B cell (primary cell): ENCODE measurements around the gene CDYL2. TPM values are rescaled to one million over a fixed set of nuclear protein-coding genes. Genes with fewer than 3 reads are reported as not detected.

Source experiments
- ATAC-seq: fragments of 200-7000 bp; cut with Tn5 transposase; one replicate; pipeline ENCODE4 v1.10.0; 2021; ENCODE audit warnings: low read depth, mild to moderate bottlenecking, moderate number of reproducible peaks, moderate library complexity
- CTCF ChIA-PET: fragments of 350-600 bp; sonication (Branson Sonifier 250); formaldehyde crosslinking; loops from one replicate; lab custom pipeline; 2021; ENCODE audit warnings: antibody characterized with exemption, inconsistent platforms; lab: Charles Lee
- POLR2A ChIA-PET: fragments of 350-600 bp; sonication (Branson Sonifier 250); formaldehyde crosslinking; loops from one replicate; lab custom pipeline; 2021; ENCODE audit warnings: antibody characterized with exemption; lab: Charles Lee
- DNase-seq: peaks from one replicate; pipeline ENCODE4 v3.0.0; 2013
- H2AFZ ChIP-seq: 2 replicates; pipeline ENCODE4 v1.6.1; 2012; ENCODE audit warnings: mild to moderate bottlenecking, low read depth, low read length; ENCODE audit not compliant: insufficient read depth, poor library complexity, severe bottlenecking
- H3K27ac ChIP-seq, 2 donors: 1 replicate in 1 of 2; 2 replicates in 1 of 2; pipeline ENCODE4 v1.5.1; 2012 to 2013; ENCODE audit warnings: low read length in 2 of 2, mild to moderate bottlenecking in 2 of 2, moderate library complexity in 1 of 2
- H3K27me3 ChIP-seq, 4 experiments: fragments of 200-600 bp in 1 of 4; sonication (generic) in 1 of 4; replicated peaks in 1 of 4; 1 replicate in 2 of 4; 2 replicates in 2 of 4; pipeline versions ENCODE4 v1.6.1 to v1.7.0; 2013 to 2016; ENCODE audit warnings: low read length in 3 of 4, mild to moderate bottlenecking in 2 of 4, mixed read lengths in 1 of 4, moderate library complexity in 1 of 4; ENCODE audit not compliant: insufficient read depth in 4 of 4, control insufficient read depth in 3 of 4; ENCODE audit errors: control extremely low read depth in 1 of 4
- H3K36me3 ChIP-seq, 2 experiments: replicated peaks in 1 of 2; 1 replicate in 1 of 2; 2 replicates in 1 of 2; pipeline versions ENCODE4 v1.6.1 to v1.7.1; 2013; ENCODE audit warnings: low read length in 1 of 2; ENCODE audit not compliant: insufficient read depth in 2 of 2, control insufficient read depth in 1 of 2; ENCODE audit errors: control extremely low read depth in 1 of 2, extremely low read depth in 1 of 2
- H3K4me1 ChIP-seq, 2 donors: fragments of 200-600 bp in 1 of 2; sonication (generic) in 1 of 2; 1 replicate in 1 of 2; 2 replicates in 1 of 2; pipeline versions ENCODE4 v1.5.1 to v1.6.1; 2013 to 2017; ENCODE audit warnings: low read length in 2 of 2; ENCODE audit not compliant: control insufficient read depth in 2 of 2, insufficient read depth in 2 of 2
- H3K4me2 ChIP-seq: replicated peaks from 2 replicates; pipeline ENCODE3; 2012; ENCODE audit warnings: mild to moderate bottlenecking, low read depth, low read length; ENCODE audit not compliant: poor library complexity, severe bottlenecking
- H3K4me3 ChIP-seq, 5 experiments: fragments of 200-600 bp in 1 of 5; sonication (generic) in 1 of 5; 1 replicate in 3 of 5; 2 replicates in 2 of 5; pipeline versions ENCODE4 v1.5.1 to v1.7.0; 2011 to 2016; ENCODE audit warnings: low read length in 4 of 5, mild to moderate bottlenecking in 4 of 5, low read depth in 2 of 5, control low read depth in 1 of 5, moderate library complexity in 1 of 5; ENCODE audit not compliant: insufficient read depth in 1 of 5; ENCODE audit errors: control extremely low read depth in 1 of 5, extremely low read depth in 1 of 5
- H3K79me2 ChIP-seq: fragments of 200-600 bp; sonication (generic); one replicate; pipeline ENCODE4 v1.6.0; 2016; ENCODE audit warnings: low read length; ENCODE audit not compliant: control insufficient read depth, insufficient read depth
- H3K9ac ChIP-seq: fragments of 200-600 bp; sonication (generic); 2 replicates; pipeline ENCODE4 v1.6.1; 2017; ENCODE audit warnings: mild to moderate bottlenecking, low read length, moderate library complexity
- H3K9me3 ChIP-seq, 3 donors: one replicate each; pipeline versions ENCODE4 v1.6.1 to v1.7.1; 2013; ENCODE audit warnings: low read length in 2 of 3; ENCODE audit not compliant: control insufficient read depth in 2 of 3, insufficient read depth in 1 of 3; ENCODE audit errors: control extremely low read depth in 1 of 3
- H4K20me1 ChIP-seq: 2 replicates; pipeline ENCODE4 v1.6.0; 2012; ENCODE audit warnings: mild to moderate bottlenecking, low read length; ENCODE audit not compliant: insufficient read depth, control insufficient read depth, poor library complexity, severe bottlenecking
- H3K27ac Mint-ChIP-seq: one replicate; pipeline ENCODE4 v1.8.0; 2021; ENCODE audit warnings: mixed read lengths
- H3K27me3 Mint-ChIP-seq: one replicate; pipeline ENCODE4 v1.8.0; 2021; ENCODE audit warnings: mixed read lengths
- H3K4me1 Mint-ChIP-seq: one replicate; pipeline ENCODE4 v1.8.0; 2021; ENCODE audit warnings: mixed read lengths
- H3K4me3 Mint-ChIP-seq: one replicate; pipeline ENCODE4 v1.8.0; 2021; ENCODE audit warnings: mixed read lengths
- H3K9me3 Mint-ChIP-seq: one replicate; pipeline ENCODE4 v1.8.0; 2022; ENCODE audit warnings: mixed read lengths; ENCODE audit not compliant: insufficient read depth
- CTCF ChIP-seq: fragments of 200-600 bp; IDR thresholded peaks from one replicate; pipeline ENCODE4 v1.8.0; 2022; ENCODE audit warnings: antibody characterized with exemption, mild to moderate bottlenecking
- EZH2 ChIP-seq: IDR thresholded peaks from 2 replicates; pipeline ENCODE4 v1.6.1; 2012; ENCODE audit warnings: borderline replicate concordance, low read depth, mild to moderate bottlenecking, moderate library complexity, low read length; ENCODE audit not compliant: insufficient read depth, poor library complexity, severe bottlenecking
- WGBS: methylation state at CpG from one replicate; pipeline ENCODE4 v1.1.5; 2013; ENCODE audit warnings: missing lambda C conversion rate; ENCODE audit not compliant: insufficient coverage; 5-methylcytosine and 5-hydroxymethylcytosine counted together
- intact Hi-C: fragments of 100-400 bp; cut with micrococcal nuclease; formaldehyde crosslinking; loops from one replicate; pipeline ENCODE4 v1.10.0; 2022
- polyA plus RNA-seq: library from polyadenylated mRNA; depleted of rRNA; stranded (reverse); fragments of >200 nt; gene quantifications from 2 replicates; pipeline ENCODE4 v1.2.3, GENCODE V29; 2012
- total RNA-seq, 2 donors: library from RNA; stranded (reverse); fragments of 120-200 nt in 1 of 2; gene quantifications; 1 replicate in 1 of 2; 2 replicates in 1 of 2; pipeline versions ENCODE4 v1.2.3 to v1.2.4, GENCODE V29; 2013 to 2022

CDYL2 gene
- total and polyA plus RNA-seq, 2 donors (not counting 1 experiment from before 2014, with no cell fraction given) = 0.66 to 6.6 TPM

- Mint-ChIP-seq H3K27ac (no peak overlapping the region), H3K4me1 (peaks cover 8% of the 10 kb centered on the region), H3K27me3 (no peaks in the 10 kb centered on the region), H3K4me3 (no peak overlapping the region), H3K9me3 (peaks cover 10% of the 10 kb centered on the region)
- intact Hi-C loops = no loop called here
- ATAC-seq (no peak), DNase-seq (no peak)
- Histone ChIP-seq H3K27me3 (no peaks in the 10 kb centered on the region), H3K9me3 (peaks cover 0 to 21% (median 5%) of the 10 kb centered on the region in 3 donors), H3K27ac (no peak overlapping the region), H3K4me1 (peaks cover 4 to 7% of the 10 kb centered on the region in 2 donors), H3K79me2 (no peaks in the 10 kb centered on the region), H3K4me2 (no peak overlapping the region), H2AFZ (no peak overlapping the region), H3K4me3 (no peak overlapping the region), H4K20me1 (no peaks in the 10 kb centered on the region), H3K36me3 (no peaks in the 10 kb centered on the region), H3K9ac (no peak overlapping the region)
- WGBS = 69% methylated on average over 3 of the region's 4 CpGs
- POLR2A ChIA-PET = no interaction called here
- no peak for TF ChIP-seq EZH2
- no peak for TF ChIP-seq CTCF
- CTCF ChIA-PET = no interaction called here
Observed at GRCh38 chr16:80606221-80606766, 198.1 kb downstream of the CDYL2 start.

GRCh38 chr16:80604600-80605355, 199.6 kb downstream of the CDYL2 start:
- Histone ChIP-seq H3K27me3 (no peaks in the 10 kb centered on the region), H3K36me3 (no peaks in the 10 kb centered on the region), H4K20me1 (no peaks in the 10 kb centered on the region), H2AFZ (no peak overlapping the region), H3K4me2 (no peak overlapping the region), H3K4me1 (peaks cover 4 to 7% of the 10 kb centered on the region in 2 donors), H3K4me3 (no peak overlapping the region), H3K27ac (no peak overlapping the region), H3K9ac (no peak overlapping the region), H3K79me2 (no peaks in the 10 kb centered on the region), H3K9me3 (peaks cover 0 to 21% (median 5%) of the 10 kb centered on the region in 3 donors)
- ATAC-seq = no peak
- POLR2A ChIA-PET = no interaction called here
- H3K4me3 Mint-ChIP-seq = no peak overlapping the region
- CTCF ChIA-PET = no interaction called here
- no peak overlapping the region for H3K27ac Mint-ChIP-seq
- H3K9me3 Mint-ChIP-seq = peaks cover 10% of the 10 kb centered on the region
- intact Hi-C loops = no loop called here
- TF ChIP-seq EZH2 (no peak), CTCF (no peak)
- no peak for DNase-seq
- H3K4me1 Mint-ChIP-seq = peaks cover 8% of the 10 kb centered on the region
- H3K27me3 Mint-ChIP-seq = no peaks in the 10 kb centered on the region
- 91% methylated on average over 3 of the region's 8 CpGs for WGBS
